ENCODE measurements around the gene PIP4K2B. TPM values are rescaled to one million over a fixed set of nuclear protein-coding genes. Genes with fewer than 3 reads are reported as not detected.

Gene PIP4K2B
- total RNA-seq, 4 donors from 2014 or later: 47.9 to 79.0 (median 74.8) TPM

DNA sequence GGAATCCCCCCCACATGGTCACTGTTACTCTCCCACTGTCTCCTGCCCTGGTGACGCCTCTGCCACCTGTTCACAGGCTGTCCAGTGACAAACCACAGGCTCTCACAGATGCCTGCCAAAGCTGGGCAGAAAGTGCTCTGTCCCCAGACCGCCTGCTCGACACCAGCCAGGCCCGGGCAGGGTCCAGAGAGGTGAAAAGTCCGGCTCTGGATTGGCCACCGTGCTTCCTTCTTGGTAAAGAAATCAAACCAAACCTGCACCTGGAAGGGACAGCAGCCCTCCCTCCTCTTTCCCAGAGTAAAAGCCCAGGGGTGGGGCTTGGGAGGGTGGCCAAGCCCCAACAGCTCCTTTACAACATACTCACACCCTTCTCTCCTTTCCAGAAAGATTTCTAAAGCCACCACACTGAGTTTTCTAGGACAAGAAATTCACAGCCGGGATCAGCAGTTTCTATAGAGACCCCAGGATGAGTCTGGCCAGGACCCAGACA lies 57.4 kb downstream of the PIP4K2B start:
- WGBS, 2 donors: 45 to 55% methylated on average over 7 of the region's 7 CpGs
- Histone ChIP-seq H3K36me3 (peaks cover 0 to 35% (median 3%) of the 10 kb centered on the region in 3 donors), H3K9me3 (no peaks in the 10 kb centered on the region), H3K4me1 (peaks cover 0 to 65% (median 28%) of the 10 kb centered on the region in 4 donors), H3K27ac (peak overlapping the region; percentile 31 to 88 (median 80)), H3K4me3 (no peak overlapping the region), H3K27me3 (no peaks in the 10 kb centered on the region)
- TF ChIP-seq POLR2A (IDR thresholded peaks at IDR 0.05) (no peak), EP300 (IDR thresholded peaks at IDR 0.05) (no peak)
- TF ChIP-seq, protein P1, sequence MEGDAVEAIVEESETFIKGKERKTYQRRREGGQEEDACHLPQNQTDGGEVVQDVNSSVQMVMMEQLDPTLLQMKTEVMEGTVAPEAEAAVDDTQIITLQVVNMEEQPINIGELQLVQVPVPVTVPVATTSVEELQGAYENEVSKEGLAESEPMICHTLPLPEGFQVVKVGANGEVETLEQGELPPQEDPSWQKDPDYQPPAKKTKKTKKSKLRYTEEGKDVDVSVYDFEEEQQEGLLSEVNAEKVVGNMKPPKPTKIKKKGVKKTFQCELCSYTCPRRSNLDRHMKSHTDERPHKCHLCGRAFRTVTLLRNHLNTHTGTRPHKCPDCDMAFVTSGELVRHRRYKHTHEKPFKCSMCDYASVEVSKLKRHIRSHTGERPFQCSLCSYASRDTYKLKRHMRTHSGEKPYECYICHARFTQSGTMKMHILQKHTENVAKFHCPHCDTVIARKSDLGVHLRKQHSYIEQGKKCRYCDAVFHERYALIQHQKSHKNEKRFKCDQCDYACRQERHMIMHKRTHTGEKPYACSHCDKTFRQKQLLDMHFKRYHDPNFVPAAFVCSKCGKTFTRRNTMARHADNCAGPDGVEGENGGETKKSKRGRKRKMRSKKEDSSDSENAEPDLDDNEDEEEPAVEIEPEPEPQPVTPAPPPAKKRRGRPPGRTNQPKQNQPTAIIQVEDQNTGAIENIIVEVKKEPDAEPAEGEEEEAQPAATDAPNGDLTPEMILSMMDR (IDR thresholded peaks at IDR 0.05): no peak
- no peak for DNase-seq (ENCODE audit: low spot score in 2 of 2)

DNA sequence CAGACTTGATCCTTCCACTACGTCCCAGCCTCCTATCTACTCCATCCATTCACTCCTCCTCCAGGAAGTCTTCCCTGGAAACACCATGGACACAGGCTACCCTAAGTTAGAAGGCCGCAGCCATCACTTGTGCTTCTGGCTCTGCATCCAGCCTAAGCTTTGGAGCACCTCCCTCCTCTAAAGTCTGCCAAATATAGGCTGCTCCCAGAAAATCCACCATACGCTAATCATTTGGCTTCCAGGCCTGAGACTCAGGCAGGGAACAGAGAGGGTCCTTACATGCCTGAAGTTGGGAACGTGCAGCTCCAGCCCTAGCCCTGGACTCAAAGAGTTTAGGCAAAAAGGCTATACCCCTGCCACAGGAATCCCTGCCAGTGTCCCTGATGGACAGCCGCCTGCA lies 57.9 kb downstream of the PIP4K2B start:
- WGBS, 2 donors: 64 to 75% methylated on average over 5 of the region's 5 CpGs
- no peak for TF ChIP-seq EP300 (IDR thresholded peaks at IDR 0.05)
- TF ChIP-seq POLR2A (IDR thresholded peaks at IDR 0.05): no peak
- TF ChIP-seq, protein P1 (IDR thresholded peaks at IDR 0.05): no peak
- DNase-seq (ENCODE audit: low spot score in 2 of 2): no peak
- Histone ChIP-seq H3K27ac (peak overlapping the region; percentile 31 to 88 (median 80)), H3K27me3 (no peaks in the 10 kb centered on the region), H3K4me3 (no peak overlapping the region), H3K4me1 (peaks cover 0 to 60% (median 23%) of the 10 kb centered on the region in 4 donors), H3K9me3 (no peaks in the 10 kb centered on the region), H3K36me3 (peaks cover 0 to 38% (median 3%) of the 10 kb centered on the region in 3 donors)

DNA sequence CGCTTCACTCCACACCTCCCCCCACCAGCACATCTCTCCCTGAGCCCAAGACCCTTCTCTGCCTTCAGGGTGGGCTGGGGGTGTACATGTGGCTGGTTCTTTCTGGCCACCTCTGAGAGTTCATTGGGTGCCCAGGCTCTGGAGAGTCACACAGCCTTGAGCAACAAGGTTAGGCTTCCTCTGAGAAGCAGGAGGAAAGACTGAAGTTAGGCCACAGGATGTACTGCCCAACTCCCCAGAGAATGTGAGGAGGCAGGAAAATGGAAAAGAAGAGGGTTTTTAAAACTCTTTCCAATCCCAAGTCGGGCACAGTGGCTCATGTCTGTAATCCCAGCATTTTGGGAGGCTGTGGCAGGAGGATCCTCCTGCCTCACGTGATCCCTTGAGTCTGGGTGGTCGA lies 58.5 kb downstream of the PIP4K2B start:
- no peak for DNase-seq (ENCODE audit: low spot score in 2 of 2)
- no peak overlapping the region for H3K4me3 ChIP-seq
- no peaks in the 10 kb centered on the region for H3K9me3 ChIP-seq
- peaks cover 0 to 45% (median 3%) of the 10 kb centered on the region in 3 donors for H3K36me3 ChIP-seq
- no peak for TF ChIP-seq EP300 (IDR thresholded peaks at IDR 0.05)
- no peak for TF ChIP-seq POLR2A (IDR thresholded peaks at IDR 0.05)
- TF ChIP-seq, protein P1 (IDR thresholded peaks at IDR 0.05): no peak
- H3K27ac ChIP-seq: peak overlapping the region in 2 of 4 donors; percentile 85 to 88
- H3K27me3 ChIP-seq: no peaks in the 10 kb centered on the region
- peaks cover 0 to 57% (median 19%) of the 10 kb centered on the region in 4 donors for H3K4me1 ChIP-seq
- WGBS, 2 donors: 65 to 72% methylated on average over 4 of the region's 4 CpGs

DNA sequence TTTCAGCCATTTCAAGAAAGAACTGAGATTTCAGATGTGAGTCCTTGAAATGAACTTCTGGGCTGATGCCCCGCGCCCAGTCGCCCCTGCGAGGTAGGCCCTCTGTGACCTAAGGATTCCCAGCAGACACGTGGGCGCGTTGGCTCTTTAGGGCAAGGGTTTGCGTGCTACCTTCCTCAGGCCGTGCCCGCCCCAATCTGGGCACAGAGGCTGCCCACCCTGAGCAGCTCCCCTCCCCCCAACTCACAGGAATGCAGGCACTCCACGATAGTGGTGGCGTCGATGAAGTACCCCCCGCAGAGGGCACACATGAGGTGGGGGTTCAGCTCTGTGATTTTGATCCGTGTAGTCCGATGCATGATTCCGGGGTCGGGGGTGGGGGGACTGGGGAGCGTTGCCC lies 59.3 kb downstream of the PIP4K2B start:
- Histone ChIP-seq H3K4me3 (no peak overlapping the region), H3K4me1 (peaks cover 0 to 57% (median 20%) of the 10 kb centered on the region in 4 donors), H3K9me3 (no peaks in the 10 kb centered on the region), H3K36me3 (peaks cover 0 to 49% (median 3%) of the 10 kb centered on the region in 3 donors), H3K27me3 (no peaks in the 10 kb centered on the region), H3K27ac (no peak overlapping the region)
- TF ChIP-seq, protein P1 (IDR thresholded peaks at IDR 0.05): no peak
- no peak for TF ChIP-seq POLR2A (IDR thresholded peaks at IDR 0.05)
- TF ChIP-seq EP300 (IDR thresholded peaks at IDR 0.05): no peak
- 84 to 94% methylated on average over 14 to 18 of the region's 19 CpGs for WGBS, 2 donors
- no peak for DNase-seq (ENCODE audit: low spot score in 2 of 2)

DNA sequence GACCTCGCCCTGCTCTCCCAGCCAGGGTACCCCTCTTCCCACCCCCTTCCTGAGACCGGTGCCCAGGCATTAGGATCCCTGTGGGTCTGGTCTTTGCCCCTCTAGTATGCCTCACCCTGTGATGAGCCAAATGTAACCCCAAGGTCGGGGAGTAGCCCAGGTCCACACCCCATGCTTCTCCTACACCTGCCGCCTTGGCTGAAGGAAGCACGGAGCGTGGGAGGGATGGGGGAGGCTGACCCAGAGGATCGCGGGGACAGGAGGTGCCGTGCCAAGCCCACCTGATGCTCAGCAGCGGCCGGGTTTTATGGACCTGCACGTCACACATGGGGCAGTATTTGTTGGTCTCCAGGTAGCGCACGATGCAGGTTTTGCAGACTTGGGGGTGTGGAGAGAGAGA lies 60.1 kb downstream of the PIP4K2B start:
- H3K36me3 ChIP-seq: peaks cover 0 to 52% (median 3%) of the 10 kb centered on the region in 3 donors
- H3K27me3 ChIP-seq: no peaks in the 10 kb centered on the region
- DNase-seq (ENCODE audit: low spot score in 2 of 2): no peak
- no peak overlapping the region for H3K27ac ChIP-seq
- H3K9me3 ChIP-seq: no peaks in the 10 kb centered on the region
- TF ChIP-seq, protein P1 (IDR thresholded peaks at IDR 0.05): no peak
- TF ChIP-seq EP300 (IDR thresholded peaks at IDR 0.05): no peak
- no peak for TF ChIP-seq POLR2A (IDR thresholded peaks at IDR 0.05)
- no peak overlapping the region for H3K4me3 ChIP-seq
- peaks cover 0 to 58% (median 23%) of the 10 kb centered on the region in 4 donors for H3K4me1 ChIP-seq
- 80 to 90% methylated on average over 13 to 14 of the region's 14 CpGs for WGBS, 2 donors

All from tibial nerve (tissue), 4 donors.